EH (cell line): Measurements from ENCODE around the gene CFAP299.

Source experiments
- DNase-seq: peaks from one replicate; pipeline ENCODE4 v3.0.0-alpha.2; 2015; ENCODE audit warnings: low read depth

CFAP299 gene

DNA sequence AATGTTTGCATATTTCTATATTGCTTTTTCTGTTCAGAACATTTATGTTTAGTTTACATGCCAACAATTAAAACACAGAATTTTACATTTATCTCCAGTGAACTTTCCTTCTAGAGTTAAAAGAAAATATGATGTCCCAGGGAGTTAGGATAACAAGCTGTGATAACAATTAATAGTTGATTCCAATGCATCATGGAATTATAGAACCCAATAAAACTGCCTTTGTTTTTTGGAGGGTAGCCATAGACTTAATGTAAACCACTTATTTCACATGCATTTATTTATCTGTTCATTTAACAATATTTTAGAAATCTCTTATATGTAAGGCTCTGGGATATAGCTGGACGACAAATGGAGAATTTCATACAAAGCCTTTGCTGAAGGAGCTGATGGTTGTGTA lies 180.0 kb downstream of the CFAP299 start:
- DNase-seq: no peak

DNA sequence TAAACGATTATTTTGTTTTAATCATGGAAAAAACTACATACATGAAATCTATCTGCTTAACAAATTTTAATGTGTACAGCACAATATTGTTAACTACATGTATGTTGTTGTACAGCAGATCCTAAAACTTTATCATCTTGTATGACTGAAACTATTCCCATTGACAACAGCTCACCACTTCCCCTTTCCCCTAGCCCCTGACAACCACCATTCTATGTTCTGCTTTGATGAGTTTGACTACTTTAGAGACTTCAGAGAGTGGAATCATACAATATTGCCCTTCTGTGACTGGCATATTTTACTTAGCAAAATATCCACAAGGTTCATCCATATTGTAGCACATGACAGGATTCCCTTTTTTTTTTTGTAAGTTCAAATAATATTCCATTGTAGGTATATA lies 185.9 kb downstream of the CFAP299 start:
- DNase-seq: no peak

DNA sequence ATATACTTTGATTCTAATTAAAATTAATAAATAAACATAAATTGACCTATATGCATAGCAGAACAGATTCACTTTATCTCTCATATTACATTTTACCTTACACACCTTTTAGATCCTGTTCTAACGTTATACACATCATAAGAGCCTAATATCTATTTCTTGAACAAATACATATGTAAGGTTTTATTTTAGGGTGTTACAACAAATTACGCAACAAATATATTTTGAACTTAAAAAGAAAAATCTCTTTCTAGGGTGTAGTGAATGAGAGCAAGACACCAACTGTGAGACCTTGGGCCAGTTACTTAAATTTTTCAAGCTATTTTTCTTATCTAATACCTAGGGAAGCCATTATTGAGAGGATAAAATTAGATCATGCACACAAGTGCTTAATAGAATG lies 191.2 kb downstream of the CFAP299 start:
- no peak for DNase-seq

DNA sequence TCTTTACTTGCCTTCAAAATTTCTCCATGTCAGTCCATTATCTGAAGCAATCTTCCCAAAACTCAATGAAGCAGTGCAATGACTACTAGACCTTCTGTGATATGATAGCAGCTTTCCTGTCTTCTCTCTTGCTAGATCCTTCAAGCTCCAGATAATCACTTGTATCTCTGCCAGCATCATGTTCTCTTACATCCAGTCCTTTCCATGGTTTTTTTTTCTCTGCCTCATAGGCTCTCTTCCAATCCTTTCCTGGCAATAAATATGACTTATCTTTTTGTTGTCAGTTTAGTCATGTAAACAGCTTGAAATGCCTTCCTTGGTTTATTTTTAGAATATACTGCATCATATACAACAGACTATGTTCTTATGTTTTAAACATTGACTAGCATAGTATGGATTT lies 193.5 kb downstream of the CFAP299 start:
- DNase-seq: peak; percentile 4

DNA sequence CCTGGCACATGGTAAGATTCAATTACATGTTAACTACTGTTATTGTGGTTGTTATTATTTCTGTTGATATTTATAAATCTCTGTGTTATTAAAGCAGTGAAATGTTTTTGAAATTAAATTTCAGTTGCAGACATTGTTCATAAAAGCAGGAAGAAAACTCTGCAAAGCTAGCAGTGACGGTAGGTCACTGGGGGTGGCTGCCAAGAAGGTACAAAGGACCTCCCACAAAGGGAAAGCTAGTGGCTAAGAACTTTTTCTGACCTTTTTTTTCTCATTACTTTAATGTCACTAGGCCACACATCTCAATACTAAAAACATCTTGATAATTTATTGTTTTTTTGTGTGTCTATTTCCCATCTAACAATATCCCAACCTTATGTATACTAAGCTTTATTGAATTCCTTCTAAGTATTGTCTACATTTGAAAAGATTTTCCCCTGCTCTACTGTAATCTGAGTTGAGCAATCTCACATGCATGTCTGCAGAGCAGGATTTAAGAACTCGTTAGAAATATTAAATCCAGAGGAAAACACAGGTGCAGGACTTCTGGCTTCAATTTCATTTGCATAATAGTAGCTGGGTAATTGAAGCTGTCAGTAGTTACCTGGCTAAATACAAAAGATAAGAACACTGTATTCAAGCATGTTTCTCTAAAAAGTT lies 197.3 kb downstream of the CFAP299 start:
- no peak for DNase-seq

DNA sequence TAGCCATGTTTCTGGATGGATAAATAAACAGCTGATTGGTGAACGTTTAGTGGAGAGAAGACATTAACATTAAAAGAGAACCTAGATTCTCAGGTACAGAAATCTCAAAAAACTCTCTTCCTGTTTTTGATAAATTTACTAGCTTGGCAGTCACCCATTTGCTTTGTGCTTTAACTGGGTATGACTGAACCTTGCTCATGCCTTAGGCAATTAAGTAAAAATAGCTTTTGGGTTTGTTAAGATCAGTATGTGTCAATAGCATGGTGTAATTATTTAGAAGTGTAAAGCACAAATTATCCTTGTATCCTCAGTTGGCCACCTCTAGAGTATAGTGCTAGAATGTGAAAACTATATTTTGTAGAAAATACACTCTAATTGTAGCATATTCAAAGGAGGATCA lies 200.0 kb downstream of the CFAP299 start:
- DNase-seq: peak; percentile 3

DNA sequence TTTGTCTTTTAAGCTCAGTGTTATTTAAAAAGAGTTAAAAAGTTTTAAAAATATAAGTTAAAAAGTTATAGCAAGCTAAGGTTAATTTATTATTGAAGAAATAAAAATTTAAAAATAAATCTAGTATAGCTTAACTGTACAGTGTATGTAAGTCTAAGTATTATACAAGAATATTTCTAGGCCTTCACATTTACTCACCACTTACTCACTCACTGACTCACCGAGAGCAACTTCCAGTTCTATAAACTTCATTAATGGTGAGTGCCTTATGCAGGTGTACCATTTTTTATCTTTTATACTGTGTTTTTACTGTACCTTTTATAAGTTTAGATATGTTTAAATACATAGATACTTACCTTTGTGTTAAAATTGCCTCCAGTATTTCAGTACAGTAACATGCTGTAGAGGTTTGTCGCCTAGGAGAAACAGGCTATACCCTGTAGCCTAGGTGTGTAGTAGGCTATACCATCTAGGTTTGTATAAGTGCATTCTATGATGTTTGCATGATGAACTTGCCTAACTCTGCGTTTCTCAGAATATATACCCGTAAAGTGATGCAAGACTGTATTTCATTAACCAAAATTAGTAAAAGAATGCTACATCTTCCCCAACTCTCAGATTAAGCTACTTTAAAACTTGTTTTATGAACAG lies 202.9 kb downstream of the CFAP299 start:
- DNase-seq: peak; percentile 36

DNA sequence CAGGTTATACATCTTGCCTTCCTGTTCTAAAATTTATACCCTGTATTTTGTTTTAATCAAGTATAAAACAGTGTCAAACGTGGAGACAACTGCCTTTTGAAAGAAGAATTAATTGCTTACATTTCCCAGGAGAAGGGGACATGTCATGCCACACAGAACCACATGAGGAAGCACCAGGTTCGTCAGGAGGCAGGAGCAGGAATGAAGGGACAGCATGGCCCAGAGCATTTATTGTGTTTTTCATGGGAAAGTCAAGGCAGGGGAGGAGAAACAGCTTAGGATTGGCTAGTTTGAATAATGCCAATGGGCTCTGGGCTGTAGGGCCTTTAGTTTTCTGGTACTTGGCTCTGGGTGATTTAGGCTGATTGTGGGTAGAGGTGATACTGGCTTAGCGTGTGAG lies 203.7 kb downstream of the CFAP299 start:
- DNase-seq: no peak

DNA sequence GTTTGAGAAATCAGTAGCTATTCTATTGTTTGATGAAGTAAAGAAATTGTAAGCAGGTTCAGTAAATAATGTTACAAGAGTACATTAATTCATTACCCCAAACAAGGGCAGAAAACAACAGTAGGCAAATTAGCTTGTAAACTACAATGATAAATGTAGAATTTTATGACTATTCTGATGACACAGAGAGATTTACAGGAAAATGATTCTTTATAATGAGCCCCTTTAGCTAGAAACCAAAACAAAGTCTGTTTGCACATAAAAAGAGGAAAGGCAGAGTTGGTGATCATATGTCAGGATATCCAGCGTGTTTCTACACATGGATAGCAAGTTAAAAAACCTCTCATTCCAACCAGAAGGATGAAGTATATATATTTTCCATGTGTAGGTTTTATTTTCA lies 204.8 kb downstream of the CFAP299 start:
- DNase-seq: peak; percentile 1

DNA sequence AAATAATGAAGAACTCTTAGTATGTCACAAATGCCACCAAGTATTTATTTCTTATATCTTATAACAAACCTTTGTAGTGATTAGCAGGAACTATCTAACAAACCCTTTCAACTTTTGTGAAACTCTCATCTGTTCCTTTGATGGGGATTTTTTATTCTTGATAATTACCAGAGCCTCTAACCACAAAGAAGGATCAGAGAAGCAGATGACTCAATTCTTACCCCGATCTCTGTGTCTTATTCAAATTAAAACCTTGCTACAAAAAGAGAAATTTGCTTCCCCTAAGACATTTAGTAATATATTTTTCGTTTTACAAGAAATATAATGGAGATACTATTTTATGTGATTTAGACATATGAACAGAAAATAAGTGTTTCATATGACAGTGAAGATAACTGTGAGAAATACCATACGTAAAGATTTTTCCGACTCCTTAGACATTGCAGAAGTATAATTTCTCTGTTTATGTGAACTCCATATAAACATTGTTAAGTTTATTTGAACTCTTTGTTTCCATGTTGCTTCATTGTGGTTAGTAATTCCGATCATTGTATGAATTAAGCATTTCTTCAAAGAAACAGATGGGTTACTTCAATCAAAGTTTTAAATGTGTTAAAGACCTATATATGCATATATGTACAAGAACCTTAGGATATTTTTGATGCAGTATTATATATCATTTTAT lies 205.4 kb downstream of the CFAP299 start:
- DNase-seq: peak; percentile 13

DNA sequence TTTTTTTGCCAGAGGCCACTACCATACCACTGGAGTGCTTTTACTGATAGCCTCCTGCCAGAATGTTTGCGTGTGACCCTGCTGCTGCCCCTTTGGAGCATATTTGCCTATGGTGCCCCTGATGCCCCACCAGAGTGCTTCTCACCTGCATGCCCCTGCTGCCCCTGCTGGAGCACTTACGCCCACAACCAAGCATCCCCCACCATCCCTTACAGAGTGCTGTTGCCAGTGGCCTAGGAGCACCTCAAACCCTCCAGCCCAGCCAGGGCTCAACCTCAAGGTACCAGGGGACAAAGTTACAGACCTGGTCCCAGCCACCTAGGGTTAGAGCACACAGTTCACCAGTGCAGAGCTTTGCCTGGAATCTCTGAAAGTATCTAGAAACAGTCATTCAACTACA lies 207.2 kb downstream of the CFAP299 start:
- DNase-seq: no peak

DNA sequence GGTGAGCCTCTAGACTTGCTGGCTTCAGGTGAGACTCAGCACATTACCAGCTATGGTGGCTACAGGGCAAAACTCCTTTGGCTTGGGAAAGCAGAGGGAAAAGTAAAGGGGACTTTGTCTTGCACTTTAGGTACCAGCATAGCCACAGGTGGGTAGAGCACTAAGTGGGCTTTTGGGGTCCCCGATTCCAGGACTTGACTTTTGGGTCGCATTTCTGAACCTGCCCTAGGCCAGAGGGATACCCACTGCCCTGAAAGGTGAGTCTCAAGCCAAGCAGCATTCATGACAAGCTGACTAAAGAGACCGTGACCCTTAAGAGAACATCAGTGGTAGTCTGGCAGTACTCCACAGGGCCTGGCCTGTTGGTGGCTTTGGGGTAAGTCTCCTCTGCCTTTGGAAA lies 224.8 kb downstream of the CFAP299 start:
- DNase-seq: no peak

DNA sequence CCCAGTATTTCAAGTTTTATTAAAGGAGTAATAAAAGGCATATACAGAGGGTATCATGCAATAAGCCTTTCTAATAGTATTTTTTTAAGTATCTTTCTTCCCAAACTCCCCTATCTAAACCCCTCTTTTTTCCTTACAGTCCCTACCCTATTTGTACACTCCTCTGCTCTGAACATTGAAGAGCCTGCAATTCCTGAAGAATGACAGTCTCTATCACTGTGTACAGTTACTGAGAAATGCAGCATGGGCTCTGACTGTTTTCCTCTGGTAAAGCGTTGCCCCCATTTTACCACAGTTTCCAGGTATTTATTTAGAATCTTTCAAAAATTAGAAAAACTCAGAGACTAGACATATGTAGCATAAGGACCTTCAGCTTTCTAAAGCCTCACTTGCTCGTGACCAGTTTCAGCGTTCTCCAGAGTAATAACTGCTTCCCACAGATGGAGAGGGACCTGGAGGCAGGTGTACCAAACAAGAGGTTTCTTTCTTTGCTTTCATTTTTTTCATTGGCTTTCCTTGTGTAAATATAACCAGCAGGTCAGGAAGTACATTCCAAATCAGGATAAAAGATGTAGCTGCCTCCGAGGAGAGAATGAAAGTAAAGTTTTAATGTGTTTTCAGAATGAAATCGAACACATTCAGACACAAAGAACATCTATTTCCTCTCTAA lies 230.8 kb downstream of the CFAP299 start:
- DNase-seq: peak; percentile 5

DNA sequence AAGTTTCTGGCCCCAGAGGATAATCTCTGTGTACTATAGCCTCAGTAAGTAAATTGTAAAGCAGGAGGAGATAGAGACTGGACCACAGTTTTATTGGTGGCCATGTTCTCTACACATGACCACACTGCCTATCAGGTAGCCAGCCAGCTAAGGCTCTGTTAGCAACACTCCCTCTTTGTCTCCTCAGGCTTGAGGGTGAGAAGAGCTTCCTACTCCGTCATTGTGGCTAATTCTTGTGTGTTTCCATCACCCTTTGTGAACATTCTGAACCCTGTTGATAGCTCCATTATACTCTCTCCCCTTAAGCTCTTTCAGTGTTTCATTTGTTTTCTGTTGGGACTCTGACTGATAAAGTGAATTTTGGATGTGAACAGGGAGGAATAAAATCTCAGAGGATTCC lies 233.4 kb downstream of the CFAP299 start:
- DNase-seq: no peak

DNA sequence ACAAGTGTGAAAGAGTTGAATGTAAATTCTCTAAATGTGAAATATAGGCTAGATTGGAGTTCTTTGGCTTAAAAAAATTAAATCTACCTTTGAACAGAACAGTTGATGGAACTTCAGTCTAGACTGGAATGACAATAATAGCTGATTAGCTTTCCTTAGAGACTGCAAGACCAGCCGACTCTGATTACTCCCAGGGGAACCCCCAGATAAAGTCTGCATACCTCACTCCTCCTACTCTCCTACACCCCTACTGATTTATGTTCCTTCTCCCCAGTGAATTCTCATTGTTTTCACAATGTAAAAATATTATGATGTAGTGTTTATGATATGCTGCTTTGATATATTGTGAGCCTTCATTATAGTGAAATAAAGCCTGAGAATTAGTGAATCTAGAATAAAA lies 241.3 kb downstream of the CFAP299 start:
- no peak for DNase-seq

DNA sequence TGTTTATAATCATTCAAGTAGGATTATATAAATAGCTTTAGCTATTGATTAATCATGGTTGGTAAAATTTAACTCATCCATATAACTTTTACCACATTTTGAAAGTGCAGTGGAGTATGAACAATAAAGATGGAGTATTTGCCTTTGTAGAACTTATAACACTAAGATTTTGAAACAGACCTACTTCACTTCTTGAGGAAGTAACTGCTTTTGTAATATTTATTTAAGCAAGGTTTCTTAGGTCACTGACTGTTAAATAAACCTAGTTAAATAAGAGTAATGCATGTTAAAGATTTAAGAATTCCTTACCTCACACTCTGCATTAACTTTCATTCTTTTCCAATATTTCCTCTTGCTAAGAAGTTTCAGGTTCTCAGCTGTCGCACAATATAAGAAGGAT lies 242.5 kb downstream of the CFAP299 start:
- DNase-seq: no peak

DNA sequence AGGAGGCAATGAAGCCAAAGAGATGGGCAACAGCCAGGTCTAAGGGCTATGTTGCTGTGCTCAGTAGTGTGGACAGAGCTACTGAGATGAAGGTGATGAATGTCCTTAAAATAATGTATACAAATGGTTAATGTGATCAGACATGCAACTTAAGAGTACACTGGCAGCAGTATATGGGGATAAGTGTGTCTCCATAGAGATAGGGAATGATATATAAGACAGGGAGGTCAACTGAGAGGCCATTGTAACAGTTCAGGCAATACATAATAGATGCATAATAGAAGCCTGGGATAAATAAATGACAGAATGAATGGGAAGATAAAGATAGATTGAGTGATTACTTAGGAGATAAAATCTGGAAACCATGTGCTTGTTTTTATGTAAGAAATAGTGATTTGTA lies 250.0 kb downstream of the CFAP299 start:
- no peak for DNase-seq

DNA sequence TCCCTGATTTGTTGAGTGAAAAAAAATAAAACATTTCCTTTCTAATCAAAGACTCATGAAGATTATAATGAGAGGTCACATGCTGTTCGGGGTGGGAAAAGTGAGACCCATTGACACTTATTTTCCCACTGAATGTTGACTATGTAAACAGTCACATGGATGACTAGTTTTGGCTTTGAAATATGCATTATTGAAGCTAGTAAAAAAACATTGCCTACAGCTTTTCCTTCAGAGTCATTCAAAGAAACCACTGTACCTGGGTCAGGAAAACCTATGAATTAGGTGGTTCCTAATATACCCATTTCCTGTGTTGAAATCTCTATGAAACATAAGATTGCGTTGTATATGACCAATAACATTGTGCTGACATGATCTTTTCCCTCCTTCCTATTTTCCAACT lies 251.2 kb downstream of the CFAP299 start:
- no peak for DNase-seq

DNA sequence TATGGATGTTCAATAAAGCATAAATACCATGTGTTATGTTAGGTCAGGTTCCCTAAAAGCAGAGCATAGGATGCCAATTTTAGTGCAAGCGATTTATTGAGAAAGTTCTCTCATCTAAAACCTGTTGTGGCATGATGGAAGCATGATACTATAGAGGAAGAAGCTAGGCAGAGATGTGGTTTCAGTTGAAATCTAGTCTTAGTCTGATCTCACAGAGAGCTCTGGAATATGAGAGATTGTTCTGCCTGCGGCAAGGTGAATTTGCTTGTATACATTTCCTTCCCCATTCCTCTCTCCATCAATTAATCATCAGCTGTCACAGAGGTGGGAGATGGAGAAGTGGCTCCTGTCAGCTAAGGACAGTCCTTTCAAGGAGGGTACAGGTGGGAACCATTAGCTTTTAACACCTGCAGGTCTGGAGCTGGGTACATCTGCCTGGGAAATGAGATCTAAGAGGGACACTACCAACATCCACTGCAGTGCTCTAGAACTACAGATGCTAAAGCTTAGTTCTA lies 252.4 kb downstream of the CFAP299 start:
- no peak for DNase-seq

DNA sequence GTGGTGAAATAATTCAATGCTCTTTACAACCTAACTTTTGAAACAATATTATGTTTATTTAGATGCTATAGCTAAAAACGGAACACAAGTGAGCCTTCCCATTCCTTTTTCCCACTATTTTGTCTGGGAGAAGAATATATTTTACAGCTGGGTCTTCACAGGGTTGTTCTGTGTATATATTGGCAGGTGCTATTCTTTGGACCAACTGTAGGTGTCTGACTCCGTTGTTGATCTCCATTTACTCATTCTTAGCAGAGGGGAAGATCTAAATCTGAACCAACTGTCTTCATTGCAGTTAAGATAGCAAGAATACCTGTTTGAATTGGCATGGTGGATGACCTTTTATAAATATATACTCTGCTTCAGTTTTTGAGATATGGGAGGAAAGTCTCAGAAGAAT lies 257.4 kb downstream of the CFAP299 start:
- DNase-seq: no peak

DNA sequence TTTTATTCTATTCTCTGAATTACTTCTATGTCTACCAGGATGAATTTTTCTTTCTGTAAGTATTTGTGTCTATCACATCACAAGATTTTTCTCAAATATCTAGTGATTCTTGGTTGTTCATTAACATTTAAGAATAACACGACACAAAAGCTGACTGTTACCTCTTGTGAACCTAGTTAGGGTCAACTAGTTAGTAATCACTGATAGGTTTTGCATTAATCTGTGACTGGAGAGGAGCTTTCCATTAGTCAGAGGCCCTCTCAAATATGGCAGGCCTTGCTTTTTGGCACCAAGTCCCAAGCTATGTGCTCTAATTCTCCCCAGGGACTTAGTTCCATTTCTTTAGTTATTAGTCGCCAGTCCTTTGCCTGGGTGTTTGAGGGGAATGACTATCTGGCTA lies 259.2 kb downstream of the CFAP299 start:
- DNase-seq: no peak

DNA sequence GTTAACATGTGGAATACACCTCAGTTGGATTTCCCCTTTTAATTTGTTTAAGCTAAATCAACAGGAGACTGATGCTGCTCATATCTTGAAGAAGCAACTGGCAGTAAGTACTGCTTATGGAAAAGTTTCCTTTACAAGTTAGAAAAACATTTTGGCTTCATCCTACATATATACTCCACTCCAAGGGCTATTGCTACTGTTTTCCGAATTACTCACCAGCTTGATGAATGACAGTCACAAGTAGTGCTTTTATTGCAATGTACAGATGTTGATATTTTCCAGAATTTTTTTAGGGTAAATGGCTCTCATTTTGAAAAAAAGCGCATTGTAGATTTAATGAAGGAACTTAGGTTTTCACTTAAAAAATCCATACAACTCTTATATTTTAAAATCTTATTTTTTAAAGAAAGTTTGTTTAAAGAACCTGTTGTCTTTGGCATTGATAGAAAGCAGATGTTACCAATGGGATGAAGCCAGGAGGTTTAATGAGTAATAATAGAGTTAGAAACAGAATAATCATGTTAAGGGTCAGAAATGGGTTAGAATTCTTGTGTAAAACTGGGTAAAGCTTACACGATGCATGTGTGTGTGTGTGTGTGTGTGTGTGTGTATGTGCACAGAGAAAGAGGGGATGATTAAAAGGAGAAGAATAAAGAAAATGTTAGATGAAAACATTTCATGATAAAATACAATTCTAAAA lies 272.9 kb downstream of the CFAP299 start:
- peak; percentile 27 for DNase-seq
